ENCODE results near the gene LPAR3.

LPAR3 gene

GRCh38 chr1:84857906-84858305, 35.1 kb downstream of the LPAR3 start:
- no peak overlapping the region for H3K4me3 ChIP-seq (ENCODE audit: low read depth in 1 of 2, low read length in 1 of 2)
- no peaks in the 10 kb centered on the region for H3K27me3 ChIP-seq
- no peaks in the 10 kb centered on the region for H3K9me3 ChIP-seq
- no peak overlapping the region for H3K27ac ChIP-seq
- H3K36me3 ChIP-seq, result no peaks in the 10 kb centered on the region
- TF ChIP-seq CTCF (IDR thresholded peaks at IDR 0.05), result no peak
- no peaks in the 10 kb centered on the region for H3K4me1 ChIP-seq (ENCODE audit: control insufficient read depth in 1 of 2, insufficient read depth in 1 of 2, low read depth in 1 of 2, low read length in 1 of 2)

- no peak overlapping the region for H3K27ac ChIP-seq
- no peaks in the 10 kb centered on the region for H3K27me3 ChIP-seq
- H3K4me3 ChIP-seq (ENCODE audit: low read depth in 1 of 2, low read length in 1 of 2), result no peak overlapping the region
- H3K36me3 ChIP-seq, result no peaks in the 10 kb centered on the region
- no peaks in the 10 kb centered on the region for H3K9me3 ChIP-seq
- TF ChIP-seq CTCF (IDR thresholded peaks at IDR 0.05), result no peak
- no peaks in the 10 kb centered on the region for H3K4me1 ChIP-seq (ENCODE audit: control insufficient read depth in 1 of 2, insufficient read depth in 1 of 2, low read depth in 1 of 2, low read length in 1 of 2)
Observed at GRCh38 chr1:84856726-84857270, 36.2 kb downstream of the LPAR3 start.

- no peaks in the 10 kb centered on the region for H3K27me3 ChIP-seq
- no peaks in the 10 kb centered on the region for H3K4me1 ChIP-seq (ENCODE audit: control insufficient read depth in 1 of 2, insufficient read depth in 1 of 2, low read depth in 1 of 2, low read length in 1 of 2)
- TF ChIP-seq CTCF (IDR thresholded peaks at IDR 0.05), result no peak
- H3K27ac ChIP-seq, result no peak overlapping the region
- no peak overlapping the region for H3K4me3 ChIP-seq (ENCODE audit: low read depth in 1 of 2, low read length in 1 of 2)
- no peaks in the 10 kb centered on the region for H3K36me3 ChIP-seq
- no peaks in the 10 kb centered on the region for H3K9me3 ChIP-seq
Observed at GRCh38 chr1:84855691-84856630, 37.0 kb downstream of the LPAR3 start.

- no peaks in the 10 kb centered on the region for H3K36me3 ChIP-seq
- no peak overlapping the region for H3K27ac ChIP-seq
- TF ChIP-seq CTCF (IDR thresholded peaks at IDR 0.05), result no peak
- H3K27me3 ChIP-seq, result no peaks in the 10 kb centered on the region
- no peaks in the 10 kb centered on the region for H3K9me3 ChIP-seq
- no peaks in the 10 kb centered on the region for H3K4me1 ChIP-seq (ENCODE audit: control insufficient read depth in 1 of 2, insufficient read depth in 1 of 2, low read depth in 1 of 2, low read length in 1 of 2)
- no peak overlapping the region for H3K4me3 ChIP-seq (ENCODE audit: low read depth in 1 of 2, low read length in 1 of 2)
Observed at GRCh38 chr1:84855168-84855567, 37.8 kb downstream of the LPAR3 start.

- H3K4me3 ChIP-seq (ENCODE audit: low read depth in 1 of 2, low read length in 1 of 2), result no peak overlapping the region
- TF ChIP-seq CTCF (IDR thresholded peaks at IDR 0.05), result no peak
- H3K4me1 ChIP-seq (ENCODE audit: control insufficient read depth in 1 of 2, insufficient read depth in 1 of 2, low read depth in 1 of 2, low read length in 1 of 2), result no peaks in the 10 kb centered on the region
- H3K9me3 ChIP-seq, result no peaks in the 10 kb centered on the region
- no peak overlapping the region for H3K27ac ChIP-seq
- H3K27me3 ChIP-seq, result no peaks in the 10 kb centered on the region
- H3K36me3 ChIP-seq, result no peaks in the 10 kb centered on the region
Observed at GRCh38 chr1:84853741-84854721, 39.0 kb downstream of the LPAR3 start.

All from neutrophil (primary cell).